Tibial artery (tissue), 4 donors: Measurements from ENCODE around the gene ANO7.

Experiments
- DNase-seq, 2 donors: peaks; one replicate each; pipeline ENCODE4 v3.0.0-alpha.2; 2019
- H3K27ac ChIP-seq, 2 donors: fragments of 200-600 bp; sonication (generic) in 1 of 2; 1 replicate in 1 of 2; 2 replicates in 1 of 2; pipeline ENCODE4 v1.5.1; 2018 to 2019; ENCODE audit warnings: mild to moderate bottlenecking in 1 of 2
- H3K27me3 ChIP-seq, 2 donors: fragments of 200-600 bp; sonication (generic) in 1 of 2; one replicate each; pipeline versions ENCODE4 v1.5.1 to v1.6.0; 2016 to 2019
- H3K36me3 ChIP-seq, 3 donors: fragments of 200-600 bp; sonication (generic) in 2 of 3; one replicate each; pipeline ENCODE4 v1.5.1; 2016 to 2019; ENCODE audit warnings: mild to moderate bottlenecking in 2 of 3
- H3K4me1 ChIP-seq, 4 donors: fragments of 200-600 bp; sonication (generic) in 2 of 4; 1 replicate in 3 of 4; 2 replicates in 1 of 4; pipeline ENCODE4 v1.5.1; 2016 to 2019
- H3K4me3 ChIP-seq, 2 donors: fragments of 200-600 bp; sonication (generic) in 1 of 2; 1 replicate in 1 of 2; 2 replicates in 1 of 2; pipeline ENCODE4 v1.5.1; 2018 to 2019; ENCODE audit warnings: mild to moderate bottlenecking in 2 of 2
- H3K9me3 ChIP-seq, 3 donors: fragments of 200-600 bp; sonication (generic) in 1 of 3; one replicate each; pipeline ENCODE4 v1.5.1; 2016 to 2019
- CTCF ChIP-seq, 2 experiments: fragments of 200-600 bp in 1 of 2; fragments of 450-650 bp in 1 of 2; IDR thresholded peaks; one replicate each; pipeline ENCODE4 v1.5.1; 2017 to 2019; ENCODE audit warnings: antibody characterized with exemption in 2 of 2, mild to moderate bottlenecking in 1 of 2, moderate library complexity in 1 of 2
- intact Hi-C: fragments of 100-400 bp; cut with DNase I; formaldehyde crosslinking; loops from one replicate; pipeline ENCODE4 v1.15.0; 2023; ENCODE audit warnings: low total_unique reads

Gene ANO7

GRCh38 chr2:241185961-241186360, 2.5 kb upstream of the ANO7 start:
- intact Hi-C loops: no loop called here
- Histone ChIP-seq H3K27ac (no peak overlapping the region), H3K4me3 (no peak overlapping the region), H3K9me3 (no peaks in the 10 kb centered on the region), H3K36me3 (peaks cover 12 to 35% (median 14%) of the 10 kb centered on the region in 3 donors), H3K4me1 (no peaks in the 10 kb centered on the region), H3K27me3 (peaks cover 0 to 9% of the 10 kb centered on the region in 2 donors)
- TF ChIP-seq CTCF (IDR thresholded peaks at IDR 0.05): no peak
- DNase-seq: no peak

GRCh38 chr2:241187101-241187917, 1.2 kb upstream of the ANO7 start:
- DNase-seq: no peak
- no peak for TF ChIP-seq CTCF (IDR thresholded peaks at IDR 0.05)
- Histone ChIP-seq H3K4me3 (no peak overlapping the region), H3K9me3 (no peaks in the 10 kb centered on the region), H3K4me1 (no peaks in the 10 kb centered on the region), H3K27ac (no peak overlapping the region), H3K36me3 (peaks cover 11 to 22% (median 12%) of the 10 kb centered on the region in 3 donors), H3K27me3 (peaks cover 0 to 9% of the 10 kb centered on the region in 2 donors)
- intact Hi-C loops: no loop called here

GRCh38 chr2:241187918-241188234, 601 bp upstream of the ANO7 start:
- no peaks in the 10 kb centered on the region for H3K4me1 ChIP-seq
- peaks cover 0 to 9% of the 10 kb centered on the region in 2 donors for H3K27me3 ChIP-seq
- intact Hi-C loops: no loop called here
- H3K4me3 ChIP-seq: no peak overlapping the region
- peaks cover 5 to 16% (median 7%) of the 10 kb centered on the region in 3 donors for H3K36me3 ChIP-seq
- H3K9me3 ChIP-seq: no peaks in the 10 kb centered on the region
- no peak overlapping the region for H3K27ac ChIP-seq
- DNase-seq: no peak
- TF ChIP-seq CTCF (IDR thresholded peaks at IDR 0.05): no peak

- Histone ChIP-seq H3K27me3 (peaks cover 0 to 9% of the 10 kb centered on the region in 2 donors), H3K36me3 (peaks cover 0 to 2% (median 0%) of the 10 kb centered on the region in 3 donors), H3K9me3 (no peaks in the 10 kb centered on the region), H3K4me1 (no peaks in the 10 kb centered on the region), H3K4me3 (no peak overlapping the region), H3K27ac (no peak overlapping the region)
- TF ChIP-seq CTCF (IDR thresholded peaks at IDR 0.05): no peak
- intact Hi-C loops: no loop called here
- DNase-seq: no peak
These were observed 797 bp downstream of the ANO7 start for GRCh38 chr2:241189093-241189855.

GRCh38 chr2:241189856-241190201, 1.4 kb downstream of the ANO7 start:
- Histone ChIP-seq H3K27me3 (peaks cover 0 to 9% of the 10 kb centered on the region in 2 donors), H3K36me3 (no peaks in the 10 kb centered on the region), H3K4me1 (no peaks in the 10 kb centered on the region), H3K9me3 (no peaks in the 10 kb centered on the region), H3K4me3 (no peak overlapping the region), H3K27ac (no peak overlapping the region)
- DNase-seq: no peak
- no peak for TF ChIP-seq CTCF (IDR thresholded peaks at IDR 0.05)
- intact Hi-C loops: no loop called here
